ENCODE data around the gene IL1RN. TPM values are rescaled to one million over a fixed set of nuclear protein-coding genes. Genes with fewer than 3 reads are reported as not detected.

The IL1RN gene
- total and polyA plus RNA-seq, 2 of the 13 experiments (the other 11 are each of a cell fraction or from before 2014, with no cell fraction given), result 21.2 to 101 TPM

GRCh38 chr2:113126845-113127645, at the start of gene IL1RN (continued):
- TF ChIP-seq MAX (IDR thresholded peaks at IDR 0.05) (peak; percentile 78), RAD51 (IDR thresholded peaks at IDR 0.05; ENCODE audit: borderline replicate concordance) (no peak), MTA3 (CRISPR knock-in tag; IDR thresholded peaks at IDR 0.05) (no peak), ZNF3 (CRISPR knock-in tag; IDR thresholded peaks at IDR 0.05) (peak; percentile 71; the same call in 1 of the 2 replicates), SRF (IDR thresholded peaks at IDR 0.05; ENCODE audit: low read depth, low read length) (peak; percentile 88), HNF4G (IDR thresholded peaks at IDR 0.05; ENCODE audit: borderline replicate concordance, low read depth, low read length) (peak; percentile 95), HNF4G (CRISPR knock-in tag; IDR thresholded peaks at IDR 0.05; ENCODE audit: borderline replicate concordance, low read depth) (peak; percentile 95), RORA (CRISPR knock-in tag; IDR thresholded peaks at IDR 0.05) (no peak), STAG1 (CRISPR knock-in tag; IDR thresholded peaks at IDR 0.05) (peak; percentile 35), MLX (CRISPR knock-in tag; IDR thresholded peaks at IDR 0.05) (peak; percentile 99), PATZ1 (CRISPR knock-in tag; IDR thresholded peaks at IDR 0.05) (no peak; the same call in none of the 2 replicates), SP5 (CRISPR knock-in tag; IDR thresholded peaks at IDR 0.05; ENCODE audit: borderline replicate concordance, low read depth) (peak; percentile 84), ELF3 (CRISPR knock-in tag; IDR thresholded peaks at IDR 0.05) (peak; percentile 71), NR2F2 (IDR thresholded peaks at IDR 0.05; ENCODE audit: borderline replicate concordance, low read depth) (peak; percentile 92), KLF6 (CRISPR knock-in tag; IDR thresholded peaks at IDR 0.05) (peak; percentile 69; the same call in 1 of the 2 replicates), ISX (CRISPR knock-in tag; conservative IDR thresholded peaks at IDR 0.05) (no peak), CREBL2 (CRISPR knock-in tag; IDR thresholded peaks at IDR 0.05; ENCODE audit: borderline replicate concordance) (no peak), HNRNPL (IDR thresholded peaks at IDR 0.05; ENCODE audit: low read depth, low read length) (no peak), ZNF547 (CRISPR knock-in tag; IDR thresholded peaks at IDR 0.05) (no peak), SOX13 (IDR thresholded peaks at IDR 0.05) (peak; percentile 95), SOX13 (CRISPR knock-in tag; conservative IDR thresholded peaks at IDR 0.05 in 1 of 2, IDR thresholded peaks at IDR 0.05 in 1 of 2) (peak in 1 of 2 experiments; percentile 97; a peak in 2 of 4 replicates), DRAP1 (CRISPR knock-in tag; IDR thresholded peaks at IDR 0.05) (peak; percentile 75), ZNF652 (CRISPR knock-in tag; IDR thresholded peaks at IDR 0.05; ENCODE audit: borderline replicate concordance, low read depth) (peak; percentile 50), ZNF496 (CRISPR knock-in tag; IDR thresholded peaks at IDR 0.05; ENCODE audit: insufficient replicate concordance) (no peak), SRSF1 (optimal IDR thresholded peaks at IDR 0.05; ENCODE audit: low read depth, low read length) (no peak), SNAPC2 (CRISPR knock-in tag; IDR thresholded peaks at IDR 0.05) (no peak), MAFG (CRISPR knock-in tag; IDR thresholded peaks at IDR 0.05) (no peak)
- TF ChIP-seq, protein P1, sequence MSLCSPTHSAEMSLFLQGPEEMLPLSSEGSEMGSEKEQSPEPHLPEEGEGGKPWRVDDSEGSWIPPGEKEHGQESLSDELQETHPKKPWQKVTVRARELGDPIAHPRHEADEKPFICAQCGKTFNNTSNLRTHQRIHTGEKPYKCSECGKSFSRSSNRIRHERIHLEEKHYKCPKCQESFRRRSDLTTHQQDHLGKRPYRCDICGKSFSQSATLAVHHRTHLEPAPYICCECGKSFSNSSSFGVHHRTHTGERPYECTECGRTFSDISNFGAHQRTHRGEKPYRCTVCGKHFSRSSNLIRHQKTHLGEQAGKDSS (CRISPR knock-in tag; IDR thresholded peaks at IDR 0.05; ENCODE audit: borderline replicate concordance, low read depth), result peak; percentile 46; the same call in 1 of the 2 replicates
